ENCODE data around the gene HIP1R.

HIP1R gene

DNA sequence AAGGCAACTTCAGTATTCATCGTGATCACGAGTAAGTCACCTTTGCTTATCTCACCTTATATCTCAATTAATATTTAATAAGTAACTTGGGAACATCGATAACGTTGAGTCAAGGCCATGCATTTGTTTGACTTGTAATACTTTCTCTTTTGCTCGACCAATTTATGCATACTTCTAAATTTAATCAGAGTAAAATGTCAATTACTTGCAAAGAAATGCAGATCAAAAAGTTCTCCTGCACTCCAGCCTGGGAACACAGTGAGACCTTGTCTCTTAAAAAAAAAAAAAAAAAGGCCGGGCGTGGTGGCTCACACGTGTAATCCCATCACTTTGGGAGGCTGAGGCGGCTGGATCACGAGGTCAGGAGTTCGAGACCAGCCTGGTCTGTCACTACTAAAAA lies 11.8 kb upstream of the HIP1R start:
- Histone ChIP-seq H3K36me3 (replicated peaks; ENCODE audit: insufficient read depth, low read length) (no peaks in the 10 kb centered on the region), H3K27ac (ENCODE audit: low read length) (no peak overlapping the region), H3K9me3 (replicated peaks; ENCODE audit: insufficient read depth, low read length) (no peaks in the 10 kb centered on the region), H3K4me1 (ENCODE audit: low read length) (no peaks in the 10 kb centered on the region), H3K9me2 (replicated peaks; ENCODE audit: insufficient read depth, low read length) (no peaks in the 10 kb centered on the region), H3K79me2 (ENCODE audit: low read length) (no peaks in the 10 kb centered on the region), H3K27me3 (replicated peaks; ENCODE audit: insufficient read depth, low read length) (no peaks in the 10 kb centered on the region), H2AFZ (ENCODE audit: low read length) (no peak overlapping the region), H3F3A (ENCODE audit: insufficient read depth, low read length) (no peaks in the 10 kb centered on the region), H3K9ac (ENCODE audit: low read length) (no peak overlapping the region), H3K4me3 (ENCODE audit: low read length) (no peak overlapping the region), H3K4me2 (ENCODE audit: low read depth, low read length) (no peak overlapping the region), H4K20me1 (ENCODE audit: insufficient read depth, low read length) (no peaks in the 10 kb centered on the region)
- TF ChIP-seq EZH2phosphoT487 (IDR thresholded peaks at IDR 0.05; ENCODE audit: low read length) (no peak), EZH2 (optimal IDR thresholded peaks at IDR 0.05; ENCODE audit: low read depth, low read length) (no peak)
- TF ChIP-seq, protein P1, sequence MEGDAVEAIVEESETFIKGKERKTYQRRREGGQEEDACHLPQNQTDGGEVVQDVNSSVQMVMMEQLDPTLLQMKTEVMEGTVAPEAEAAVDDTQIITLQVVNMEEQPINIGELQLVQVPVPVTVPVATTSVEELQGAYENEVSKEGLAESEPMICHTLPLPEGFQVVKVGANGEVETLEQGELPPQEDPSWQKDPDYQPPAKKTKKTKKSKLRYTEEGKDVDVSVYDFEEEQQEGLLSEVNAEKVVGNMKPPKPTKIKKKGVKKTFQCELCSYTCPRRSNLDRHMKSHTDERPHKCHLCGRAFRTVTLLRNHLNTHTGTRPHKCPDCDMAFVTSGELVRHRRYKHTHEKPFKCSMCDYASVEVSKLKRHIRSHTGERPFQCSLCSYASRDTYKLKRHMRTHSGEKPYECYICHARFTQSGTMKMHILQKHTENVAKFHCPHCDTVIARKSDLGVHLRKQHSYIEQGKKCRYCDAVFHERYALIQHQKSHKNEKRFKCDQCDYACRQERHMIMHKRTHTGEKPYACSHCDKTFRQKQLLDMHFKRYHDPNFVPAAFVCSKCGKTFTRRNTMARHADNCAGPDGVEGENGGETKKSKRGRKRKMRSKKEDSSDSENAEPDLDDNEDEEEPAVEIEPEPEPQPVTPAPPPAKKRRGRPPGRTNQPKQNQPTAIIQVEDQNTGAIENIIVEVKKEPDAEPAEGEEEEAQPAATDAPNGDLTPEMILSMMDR (IDR thresholded peaks at IDR 0.05; ENCODE audit: low read length) = no peak
- DNase-seq = no peak

DNA sequence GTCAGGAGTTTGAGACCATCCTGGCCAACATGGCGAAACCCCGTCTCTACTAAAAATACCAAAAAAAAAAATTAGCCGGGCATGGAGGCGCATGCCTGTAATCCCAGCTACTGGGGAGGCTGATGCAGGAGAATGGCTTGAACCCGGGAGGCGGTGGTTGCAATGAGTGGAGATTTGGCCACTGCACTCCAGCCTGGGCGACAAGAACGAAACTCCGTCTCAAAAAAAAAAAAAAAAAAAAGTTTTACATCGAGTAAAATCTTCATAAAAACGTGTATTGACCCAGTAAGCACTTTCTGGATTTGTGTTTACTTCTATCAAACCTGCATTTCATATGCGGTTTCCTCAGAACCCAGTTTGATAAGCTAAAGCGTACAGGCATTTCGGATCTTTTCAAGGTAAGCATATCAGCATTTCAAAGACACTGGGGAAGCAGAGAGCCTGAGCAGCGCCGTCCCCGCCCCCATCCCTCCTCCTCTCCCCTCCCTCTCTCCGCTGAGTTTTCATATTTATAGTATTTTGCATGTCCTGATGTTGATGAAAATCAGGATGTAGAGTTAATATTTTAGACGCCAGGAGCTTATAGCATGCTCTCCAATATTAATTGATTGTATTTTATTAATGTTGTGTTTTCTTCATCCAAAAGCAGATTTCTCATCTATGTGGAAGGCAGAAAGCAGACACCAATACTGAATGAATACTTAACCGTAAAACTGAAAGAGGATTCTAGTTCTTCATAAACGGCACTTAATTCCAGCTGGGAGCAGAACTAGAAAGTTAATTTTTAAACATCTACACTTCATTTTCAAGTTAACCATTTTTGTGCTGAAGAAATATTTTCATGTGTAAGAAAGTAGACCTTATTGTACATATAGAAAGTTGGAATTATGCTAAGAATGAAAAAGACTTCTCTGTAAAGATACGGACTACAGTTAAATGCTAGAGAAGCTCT lies 9.2 kb upstream of the HIP1R start:
- Histone ChIP-seq H3K9ac (ENCODE audit: low read length) (no peak overlapping the region), H3F3A (ENCODE audit: insufficient read depth, low read length) (no peaks in the 10 kb centered on the region), H3K36me3 (replicated peaks; ENCODE audit: insufficient read depth, low read length) (no peaks in the 10 kb centered on the region), H3K9me2 (replicated peaks; ENCODE audit: insufficient read depth, low read length) (no peaks in the 10 kb centered on the region), H3K27ac (ENCODE audit: low read length) (no peak overlapping the region), H3K4me1 (ENCODE audit: low read length) (no peaks in the 10 kb centered on the region), H2AFZ (ENCODE audit: low read length) (no peak overlapping the region), H3K27me3 (replicated peaks; ENCODE audit: insufficient read depth, low read length) (no peaks in the 10 kb centered on the region), H3K4me2 (ENCODE audit: low read depth, low read length) (no peak overlapping the region), H3K4me3 (ENCODE audit: low read length) (no peak overlapping the region), H3K9me3 (replicated peaks; ENCODE audit: insufficient read depth, low read length) (no peaks in the 10 kb centered on the region), H3K79me2 (ENCODE audit: low read length) (no peaks in the 10 kb centered on the region), H4K20me1 (ENCODE audit: insufficient read depth, low read length) (no peaks in the 10 kb centered on the region)
- no peak for TF ChIP-seq EZH2 (optimal IDR thresholded peaks at IDR 0.05; ENCODE audit: low read depth, low read length)
- no peak for TF ChIP-seq EZH2phosphoT487 (IDR thresholded peaks at IDR 0.05; ENCODE audit: low read length)
- TF ChIP-seq, protein P1 (IDR thresholded peaks at IDR 0.05; ENCODE audit: low read length) = no peak
- no peak for DNase-seq

DNA sequence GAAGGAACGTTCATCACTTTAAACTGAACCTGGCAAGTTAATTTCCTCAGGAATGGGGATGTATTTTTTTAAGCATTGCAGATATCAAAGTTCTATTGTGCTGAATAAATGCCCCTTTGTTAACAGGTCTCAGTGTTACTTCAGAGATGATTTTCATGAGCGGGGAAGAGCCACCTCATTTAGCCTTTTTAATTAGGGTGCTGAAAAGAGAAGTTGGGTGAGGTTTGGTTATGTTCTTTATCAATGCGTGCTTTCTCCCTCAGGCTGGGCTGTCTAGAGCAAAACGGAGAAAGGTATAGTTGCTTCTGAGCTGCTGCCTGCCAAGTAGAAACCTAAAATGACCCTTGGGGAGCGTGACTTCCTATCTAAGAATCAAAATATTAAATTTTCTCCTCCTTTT lies 8.0 kb upstream of the HIP1R start:
- no peak overlapping the region for H3K4me3 ChIP-seq (ENCODE audit: low read length)
- TF ChIP-seq, protein P1 (IDR thresholded peaks at IDR 0.05; ENCODE audit: low read length) = no peak
- TF ChIP-seq EZH2 (optimal IDR thresholded peaks at IDR 0.05; ENCODE audit: low read depth, low read length) = no peak
- TF ChIP-seq EZH2phosphoT487 (IDR thresholded peaks at IDR 0.05; ENCODE audit: low read length) = no peak
- H3K9ac ChIP-seq (ENCODE audit: low read length) = no peak overlapping the region
- H3K79me2 ChIP-seq (ENCODE audit: low read length) = no peaks in the 10 kb centered on the region
- no peak overlapping the region for H3K4me2 ChIP-seq (ENCODE audit: low read depth, low read length)
- no peaks in the 10 kb centered on the region for H3K27me3 ChIP-seq (replicated peaks; ENCODE audit: insufficient read depth, low read length)
- H3K4me1 ChIP-seq (ENCODE audit: low read length) = no peaks in the 10 kb centered on the region
- H3K36me3 ChIP-seq (replicated peaks; ENCODE audit: insufficient read depth, low read length) = no peaks in the 10 kb centered on the region
- no peaks in the 10 kb centered on the region for H4K20me1 ChIP-seq (ENCODE audit: insufficient read depth, low read length)
- no peak for DNase-seq
- no peaks in the 10 kb centered on the region for H3F3A ChIP-seq (ENCODE audit: insufficient read depth, low read length)
- no peaks in the 10 kb centered on the region for H3K9me2 ChIP-seq (replicated peaks; ENCODE audit: insufficient read depth, low read length)
- no peak overlapping the region for H2AFZ ChIP-seq (ENCODE audit: low read length)
- no peaks in the 10 kb centered on the region for H3K9me3 ChIP-seq (replicated peaks; ENCODE audit: insufficient read depth, low read length)
- no peak overlapping the region for H3K27ac ChIP-seq (ENCODE audit: low read length)
